Osteoblast (primary cell): ENCODE measurements around the gene FETUB. TPM values are rescaled to one million over a fixed set of nuclear protein-coding genes. Genes with fewer than 3 reads are reported as not detected.

Source experiments
- DNase-seq: peaks from one replicate; pipeline ENCODE4 v3.0.0; 2011; ENCODE audit warnings: low spot score, mixed read lengths; ENCODE audit not compliant: insufficient read length; ENCODE audit errors: missing footprints
- H2AFZ ChIP-seq: 2 replicates; pipeline ENCODE4 v1.6.0; 2011; ENCODE audit warnings: mild to moderate bottlenecking, low read length
- H3K27ac ChIP-seq: 2 replicates; pipeline ENCODE4 v1.5.1; 2011; ENCODE audit warnings: mild to moderate bottlenecking, low read depth, low read length, moderate library complexity
- H3K27me3 ChIP-seq: 2 replicates; pipeline ENCODE4 v1.6.0; 2012; ENCODE audit warnings: mild to moderate bottlenecking, control low read depth, inconsistent platforms, low read length, moderate library complexity; ENCODE audit not compliant: insufficient read depth
- H3K36me3 ChIP-seq: 2 replicates; pipeline ENCODE4 v1.5.1; 2011; ENCODE audit warnings: mild to moderate bottlenecking, low read length, control low read depth, moderate library complexity; ENCODE audit not compliant: insufficient read depth
- H3K4me1 ChIP-seq: 2 replicates; pipeline ENCODE4 v1.5.1; 2011; ENCODE audit warnings: mild to moderate bottlenecking, low read length, control low read depth, moderate library complexity; ENCODE audit not compliant: insufficient read depth
- H3K4me2 ChIP-seq: 2 replicates; pipeline ENCODE4 v1.6.0; 2011; ENCODE audit warnings: mild to moderate bottlenecking, low read length; ENCODE audit not compliant: insufficient read depth
- H3K4me3 ChIP-seq: fragments of 200-600 bp; sonication (generic); 3 replicates; pipeline ENCODE4 v1.5.1; 2012; ENCODE audit warnings: mild to moderate bottlenecking, low read length, inconsistent platforms; ENCODE audit not compliant: insufficient read depth
- H3K79me2 ChIP-seq: 2 replicates; pipeline ENCODE4 v1.6.0; 2012; ENCODE audit warnings: mild to moderate bottlenecking, low read length, control low read depth, inconsistent platforms; ENCODE audit not compliant: insufficient read depth
- H3K9me3 ChIP-seq: 2 replicates; pipeline ENCODE4 v1.5.1; 2011; ENCODE audit warnings: low read depth, low read length, control low read depth
- H4K20me1 ChIP-seq: 2 replicates; pipeline ENCODE4 v1.6.0; 2012; ENCODE audit warnings: mild to moderate bottlenecking, low read length, control low read depth; ENCODE audit not compliant: insufficient read depth
- total RNA-seq: library from RNA; depleted of rRNA; stranded (reverse); fragments of >200 nt; gene quantifications from 2 replicates; pipeline ENCODE4 v1.2.3, GENCODE V29; 2012
- TF ChIP-seq, protein P1 (sequence below): IDR thresholded peaks from 2 replicates; pipeline ENCODE4 v1.5.1; 2011; ENCODE audit warnings: mild to moderate bottlenecking, low read depth, low read length, moderate library complexity; ENCODE audit errors: extremely low read depth

FETUB gene
- total RNA-seq, 1 donor, result not detected

DNA sequence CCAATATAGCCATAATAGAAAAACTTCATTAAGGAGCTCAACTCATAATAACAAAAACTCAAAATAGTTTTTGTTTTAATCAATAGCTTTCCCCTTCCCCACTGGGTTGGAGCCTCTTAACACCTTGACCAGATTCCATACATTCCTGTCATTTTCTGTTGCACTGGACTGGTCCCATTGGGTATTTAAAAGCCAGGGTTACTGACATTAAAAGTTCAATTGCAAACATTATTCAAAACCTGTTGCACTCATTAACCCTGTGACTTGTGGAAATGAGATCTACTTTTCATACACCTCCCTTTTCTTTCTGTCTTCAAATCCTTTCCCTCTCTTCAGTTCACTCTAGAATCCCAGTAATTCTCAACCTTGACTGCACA is 23.9 kb downstream of the FETUB start:
- H3K79me2 ChIP-seq, result no peaks in the 10 kb centered on the region
- no peaks in the 10 kb centered on the region for H3K4me1 ChIP-seq
- no peak for DNase-seq
- no peak overlapping the region for H3K27ac ChIP-seq
- no peak overlapping the region for H2AFZ ChIP-seq
- no peak overlapping the region for H3K4me3 ChIP-seq
- no peaks in the 10 kb centered on the region for H4K20me1 ChIP-seq
- H3K9me3 ChIP-seq, result no peaks in the 10 kb centered on the region
- TF ChIP-seq, protein P1, sequence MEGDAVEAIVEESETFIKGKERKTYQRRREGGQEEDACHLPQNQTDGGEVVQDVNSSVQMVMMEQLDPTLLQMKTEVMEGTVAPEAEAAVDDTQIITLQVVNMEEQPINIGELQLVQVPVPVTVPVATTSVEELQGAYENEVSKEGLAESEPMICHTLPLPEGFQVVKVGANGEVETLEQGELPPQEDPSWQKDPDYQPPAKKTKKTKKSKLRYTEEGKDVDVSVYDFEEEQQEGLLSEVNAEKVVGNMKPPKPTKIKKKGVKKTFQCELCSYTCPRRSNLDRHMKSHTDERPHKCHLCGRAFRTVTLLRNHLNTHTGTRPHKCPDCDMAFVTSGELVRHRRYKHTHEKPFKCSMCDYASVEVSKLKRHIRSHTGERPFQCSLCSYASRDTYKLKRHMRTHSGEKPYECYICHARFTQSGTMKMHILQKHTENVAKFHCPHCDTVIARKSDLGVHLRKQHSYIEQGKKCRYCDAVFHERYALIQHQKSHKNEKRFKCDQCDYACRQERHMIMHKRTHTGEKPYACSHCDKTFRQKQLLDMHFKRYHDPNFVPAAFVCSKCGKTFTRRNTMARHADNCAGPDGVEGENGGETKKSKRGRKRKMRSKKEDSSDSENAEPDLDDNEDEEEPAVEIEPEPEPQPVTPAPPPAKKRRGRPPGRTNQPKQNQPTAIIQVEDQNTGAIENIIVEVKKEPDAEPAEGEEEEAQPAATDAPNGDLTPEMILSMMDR, result no peak
- H3K27me3 ChIP-seq, result no peaks in the 10 kb centered on the region
- H3K36me3 ChIP-seq, result no peaks in the 10 kb centered on the region
- H3K4me2 ChIP-seq, result no peak overlapping the region

DNA sequence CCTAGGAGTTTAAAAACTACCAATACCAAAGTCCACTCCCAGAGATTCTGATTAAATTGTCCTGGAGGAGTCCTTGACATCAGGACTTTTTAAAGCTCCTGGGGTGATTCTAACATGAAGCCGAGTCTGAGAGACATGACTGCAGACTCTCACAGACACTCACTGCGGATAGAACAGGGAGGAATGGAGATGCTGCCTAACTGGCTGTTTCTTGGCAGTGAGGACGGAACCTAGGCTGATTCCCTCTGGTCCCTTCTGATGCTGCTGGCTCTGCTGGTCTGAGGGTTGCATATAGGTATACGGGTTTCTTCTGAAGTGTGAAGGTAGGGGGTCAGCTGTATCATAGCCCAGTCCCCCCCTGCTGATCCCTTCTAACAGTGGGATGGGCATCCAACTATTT is 24.3 kb downstream of the FETUB start:
- Histone ChIP-seq H3K36me3 (no peaks in the 10 kb centered on the region), H3K4me2 (no peak overlapping the region), H3K79me2 (no peaks in the 10 kb centered on the region), H3K9me3 (no peaks in the 10 kb centered on the region), H3K27ac (no peak overlapping the region), H3K4me1 (no peaks in the 10 kb centered on the region), H3K4me3 (no peak overlapping the region), H3K27me3 (no peaks in the 10 kb centered on the region), H4K20me1 (no peaks in the 10 kb centered on the region), H2AFZ (no peak overlapping the region)
- no peak for DNase-seq
- TF ChIP-seq, protein P1, result no peak

DNA sequence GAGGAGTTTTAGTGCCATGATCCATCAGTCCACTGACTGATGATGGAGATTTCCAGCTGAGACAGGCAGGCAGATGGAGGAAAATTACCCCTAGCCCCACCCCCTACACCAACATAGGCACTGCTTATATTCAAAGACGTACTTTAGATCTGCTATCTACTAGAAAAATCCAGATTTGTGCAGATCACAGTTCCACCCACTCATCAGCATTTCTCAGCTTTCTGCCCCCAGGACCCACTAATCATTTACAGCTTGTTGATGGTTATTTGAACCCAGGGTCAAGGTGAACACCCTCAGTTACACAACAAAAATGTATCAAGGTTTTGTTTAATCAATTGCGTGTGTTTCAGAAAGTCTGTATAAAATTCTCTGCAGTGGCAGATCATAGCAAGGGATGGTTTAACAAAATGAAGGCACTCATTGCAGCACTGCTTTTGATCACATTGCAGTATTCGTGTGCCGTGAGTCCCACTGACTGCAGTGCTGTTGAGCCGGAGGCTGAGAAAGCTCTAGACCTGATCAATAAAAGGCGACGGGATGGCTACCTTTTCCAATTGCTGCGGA is 25.5 kb downstream of the FETUB start, which contains the start of gene HRG:
Gene HRG (plus strand): TSS at position 390 of the 564 bp plus-strand sequence. CDS start 18 bp downstream, at position 408.
- no peaks in the 10 kb centered on the region for H3K27me3 ChIP-seq
- no peak within 1 kb of the TSS for H3K4me2 ChIP-seq
- no peak within 1 kb of the TSS for H3K27ac ChIP-seq
- H3K79me2 ChIP-seq, result no peaks in the 10 kb centered on the region
- no peak within 1 kb of the TSS for H2AFZ ChIP-seq
- H3K9me3 ChIP-seq, result no peaks in the 10 kb centered on the region
- H3K4me3 ChIP-seq, result no peak within 1 kb of the TSS
- no peaks in the 10 kb centered on the region for H3K4me1 ChIP-seq
- no peaks in the 10 kb centered on the region for H3K36me3 ChIP-seq
- DNase-seq, result no peak
- H4K20me1 ChIP-seq, result no peaks in the 10 kb centered on the region
- TF ChIP-seq, protein P1, result no peak

DNA sequence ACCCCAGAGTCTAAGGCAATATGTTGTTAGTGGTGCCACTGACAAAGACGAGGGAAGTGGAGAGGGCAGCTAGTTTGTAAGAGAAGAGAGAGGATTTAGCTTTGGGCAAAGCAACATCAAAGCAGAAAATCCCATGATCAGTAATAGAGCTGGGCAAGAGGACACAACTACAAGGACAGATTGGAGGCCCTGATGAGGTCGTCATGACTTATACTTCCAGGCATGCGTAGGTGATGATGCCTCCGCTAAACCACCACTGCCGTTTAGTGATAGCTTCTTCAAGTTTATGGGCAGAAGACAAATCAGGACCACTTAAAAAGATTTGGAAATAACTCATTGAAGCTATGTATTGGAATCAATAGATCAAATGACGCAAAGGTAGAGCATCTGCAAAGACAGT is 28.2 kb downstream of the FETUB start:
- H4K20me1 ChIP-seq, result no peaks in the 10 kb centered on the region
- H3K4me2 ChIP-seq, result no peak overlapping the region
- H3K9me3 ChIP-seq, result no peaks in the 10 kb centered on the region
- no peaks in the 10 kb centered on the region for H3K79me2 ChIP-seq
- H3K27me3 ChIP-seq, result no peaks in the 10 kb centered on the region
- no peak overlapping the region for H3K27ac ChIP-seq
- H3K4me3 ChIP-seq, result no peak overlapping the region
- TF ChIP-seq, protein P1, result no peak
- no peaks in the 10 kb centered on the region for H3K36me3 ChIP-seq
- H3K4me1 ChIP-seq, result no peaks in the 10 kb centered on the region
- H2AFZ ChIP-seq, result no peak overlapping the region
- no peak for DNase-seq
